Eye (tissue), 1 donor: Measurements from ENCODE around the gene SCUBE1.

ENCODE experiments used
- DNase-seq: peaks from one replicate; pipeline ENCODE4 v3.0.0-alpha.2; 2015

Gene SCUBE1

GRCh38 chr22:43187171-43188099 is 155.7 kb downstream of the SCUBE1 start:
- DNase-seq = peak; percentile 97

- peak; percentile 79 for DNase-seq
Measured at GRCh38 chr22:43186272-43187170, 156.7 kb downstream of the SCUBE1 start, which contains the start of gene TTLL12. Gene TTLL12 (minus strand): TSS chr22:43187134. CDS start chr22:43187069, 65 bp downstream.

- peak; percentile 64 for DNase-seq
Measured at GRCh38 chr22:43185860-43186261, 157.3 kb downstream of the SCUBE1 start.

GRCh38 chr22:43183496-43184277 is 159.5 kb downstream of the SCUBE1 start:
- no peak for DNase-seq

- DNase-seq = no peak
Measured at GRCh38 chr22:43182726-43183125, 160.4 kb downstream of the SCUBE1 start.

- DNase-seq = no peak
Measured at GRCh38 chr22:43182118-43182517, 161.1 kb downstream of the SCUBE1 start.

- DNase-seq = no peak
Measured at GRCh38 chr22:43181321-43182076, 161.7 kb downstream of the SCUBE1 start.

GRCh38 chr22:43180670-43181069 is 162.5 kb downstream of the SCUBE1 start:
- no peak for DNase-seq

GRCh38 chr22:43179911-43180195 is 163.3 kb downstream of the SCUBE1 start:
- no peak for DNase-seq

GRCh38 chr22:43179146-43179910 is 163.8 kb downstream of the SCUBE1 start:
- no peak for DNase-seq

GRCh38 chr22:43177479-43177878 is 165.7 kb downstream of the SCUBE1 start:
- no peak for DNase-seq

GRCh38 chr22:43176090-43176489 is 167.1 kb downstream of the SCUBE1 start:
- no peak for DNase-seq

- DNase-seq = no peak
Measured at GRCh38 chr22:43174941-43175531, 168.1 kb downstream of the SCUBE1 start.

GRCh38 chr22:43173976-43174720 is 169.0 kb downstream of the SCUBE1 start:
- DNase-seq = no peak

- no peak for DNase-seq
Measured at GRCh38 chr22:43173566-43173965, 169.6 kb downstream of the SCUBE1 start.

GRCh38 chr22:43172191-43172590 is 171.0 kb downstream of the SCUBE1 start:
- DNase-seq = no peak

- DNase-seq = no peak
Measured at GRCh38 chr22:43171607-43172006, 171.6 kb downstream of the SCUBE1 start.

GRCh38 chr22:43171019-43171491 is 172.1 kb downstream of the SCUBE1 start:
- DNase-seq = no peak

GRCh38 chr22:43170131-43170480 is 173.1 kb downstream of the SCUBE1 start:
- no peak for DNase-seq
